NCI-H2171 (cell line): Measurements from ENCODE around the gene ABLIM2.

Source experiments
- DNase-seq: peaks from one replicate; lab custom pipeline; 2025; lab: John Stamatoyannopoulos, UW

The ABLIM2 gene

GRCh38 chr4:8000721-8001491 is 157.7 kb downstream of the ABLIM2 start:
- DNase-seq = no peak

GRCh38 chr4:8000247-8000646 is 158.4 kb downstream of the ABLIM2 start:
- DNase-seq = no peak

GRCh38 chr4:7999695-8000094 is 158.9 kb downstream of the ABLIM2 start:
- DNase-seq = no peak

- no peak for DNase-seq
Observed at GRCh38 chr4:7999279-7999678, 159.3 kb downstream of the ABLIM2 start.

- DNase-seq = no peak
Observed at GRCh38 chr4:7998447-7998846, 160.2 kb downstream of the ABLIM2 start.

- no peak for DNase-seq
Observed at GRCh38 chr4:7995866-7996265, 162.7 kb downstream of the ABLIM2 start.

- no peak for DNase-seq
Observed at GRCh38 chr4:7995135-7995534, 163.5 kb downstream of the ABLIM2 start.

- no peak for DNase-seq
Observed at GRCh38 chr4:7993671-7994070, 164.9 kb downstream of the ABLIM2 start.

- DNase-seq = no peak
Observed at GRCh38 chr4:7992846-7993245, 165.8 kb downstream of the ABLIM2 start.

GRCh38 chr4:7990807-7991459 is 167.7 kb downstream of the ABLIM2 start:
- no peak for DNase-seq

- no peak for DNase-seq
Observed at GRCh38 chr4:7989654-7990053, 169.0 kb downstream of the ABLIM2 start.

GRCh38 chr4:7988437-7988836 is 170.2 kb downstream of the ABLIM2 start:
- no peak for DNase-seq

- no peak for DNase-seq
Observed at GRCh38 chr4:7987148-7987989, 171.2 kb downstream of the ABLIM2 start.

- DNase-seq = no peak
Observed at GRCh38 chr4:7985891-7986441, 172.6 kb downstream of the ABLIM2 start.

- no peak for DNase-seq
Observed at GRCh38 chr4:7985072-7985471, 173.5 kb downstream of the ABLIM2 start.

GRCh38 chr4:7984286-7984925 is 174.2 kb downstream of the ABLIM2 start:
- DNase-seq = no peak

GRCh38 chr4:7983296-7983695 is 175.3 kb downstream of the ABLIM2 start:
- DNase-seq = no peak

- DNase-seq = no peak
Observed at GRCh38 chr4:7981738-7982394, 176.7 kb downstream of the ABLIM2 start.

GRCh38 chr4:7980036-7980435 is 178.6 kb downstream of the ABLIM2 start:
- DNase-seq = no peak

- DNase-seq = no peak
Observed at GRCh38 chr4:7979652-7979968, 179.0 kb downstream of the ABLIM2 start.

- no peak for DNase-seq
Observed at GRCh38 chr4:7978907-7979651, 179.5 kb downstream of the ABLIM2 start.
